OCI-LY7 (cell line): ENCODE measurements around the gene SMG6. TPM values are rescaled to one million over a fixed set of nuclear protein-coding genes. Genes with fewer than 3 reads are reported as not detected.

Source experiments
- BruUV-seq: library from RNA; stranded (reverse); fragments of 400-500 nt; replicated peaks from 2 replicates; lab custom pipeline; 2021; lab: Mats Ljungman, UMichigan
- CTCF ChIA-PET: fragments of 300-600 bp; sonication (Branson Sonifier 250); formaldehyde crosslinking; loops from one replicate; lab custom pipeline; 2022; ENCODE audit warnings: antibody characterized with exemption; ENCODE audit not compliant: unreplicated experiment; lab: Charles Lee
- POLR2A ChIA-PET: fragments of 300-600 bp; sonication (Branson Sonifier 250); formaldehyde crosslinking; loops from one replicate; lab custom pipeline; 2022; ENCODE audit warnings: antibody characterized with exemption; lab: Charles Lee
- DNase-seq: peaks from one replicate; pipeline ENCODE4 v3.0.0-alpha.2; 2015; ENCODE audit warnings: low spot score
- H2AFZ ChIP-seq: fragments of 200-600 bp; sonication (generic), shearing (Covaris generic); 2 replicates; pipeline ENCODE4 v1.6.1; 2014; ENCODE audit warnings: mild to moderate bottlenecking, antibody characterized with exemption, low read length, moderate library complexity
- H3K27ac ChIP-seq: fragments of 200-600 bp; sonication (generic); 2 replicates; pipeline ENCODE4 v1.5.1; 2014; ENCODE audit warnings: mixed run types, low read depth, mild to moderate bottlenecking, moderate library complexity, low read length, inconsistent platforms; ENCODE audit not compliant: poor library complexity, severe bottlenecking
- H3K36me3 ChIP-seq: fragments of 200-600 bp; sonication (generic); 2 replicates; pipeline ENCODE4 v1.6.1; 2014; ENCODE audit warnings: mild to moderate bottlenecking, antibody characterized with exemption, low read length, moderate library complexity, mixed read lengths; ENCODE audit not compliant: insufficient read depth
- H3K4me1 ChIP-seq: fragments of 200-600 bp; sonication (generic); 2 replicates; pipeline ENCODE4 v1.5.1; 2014; ENCODE audit warnings: mild to moderate bottlenecking, low read length; ENCODE audit not compliant: insufficient read depth, poor library complexity, severe bottlenecking
- H3K4me2 ChIP-seq: fragments of 200-600 bp; sonication (generic); 2 replicates; pipeline ENCODE4 v1.6.1; 2014; ENCODE audit warnings: mild to moderate bottlenecking, low read length
- H3K4me3 ChIP-seq: fragments of 200-600 bp; sonication (generic); 2 replicates; pipeline ENCODE4 v1.5.1; 2014; ENCODE audit warnings: mild to moderate bottlenecking, low read depth, low read length; ENCODE audit not compliant: poor library complexity, severe bottlenecking
- H3K79me2 ChIP-seq: fragments of 200-600 bp; sonication (generic); 2 replicates; pipeline ENCODE4 v1.6.1; 2016; ENCODE audit warnings: low read depth, mild to moderate bottlenecking, low read length, moderate library complexity, mixed read lengths; ENCODE audit not compliant: insufficient read depth
- H3K9me2 ChIP-seq: fragments of 200-600 bp; sonication (generic); 2 replicates; pipeline ENCODE4 v1.6.1; 2016; ENCODE audit warnings: mild to moderate bottlenecking, low read length, mixed read lengths; ENCODE audit not compliant: insufficient read depth
- H3K9me3 ChIP-seq: fragments of 200-600 bp; sonication (generic); 2 replicates; pipeline ENCODE4 v1.6.1; 2014; ENCODE audit warnings: mild to moderate bottlenecking, mixed run types, low read length, mixed read lengths
- H4K20me1 ChIP-seq: fragments of 200-600 bp; sonication (generic); 2 replicates; pipeline ENCODE4 v1.6.1; 2014; ENCODE audit warnings: mild to moderate bottlenecking, antibody characterized with exemption, low read length, moderate library complexity, mixed read lengths; ENCODE audit not compliant: insufficient read depth
- EZH2phosphoT487 ChIP-seq: fragments of 200-600 bp; sonication (generic); IDR thresholded peaks from 2 replicates; pipeline ENCODE4 v1.6.1; 2018; ENCODE audit warnings: low read depth, borderline replicate concordance, mild to moderate bottlenecking, mixed run types, antibody characterized with exemption, low read length, moderate library complexity, mixed read lengths
- intact Hi-C: fragments of 100-400 bp; cut with micrococcal nuclease; formaldehyde crosslinking; loops from one replicate; pipeline ENCODE4 v1.10.0; 2022; ENCODE audit not compliant: unreplicated experiment
- total RNA-seq, 2 experiments: library from RNA; depleted of rRNA in 1 of 2; stranded (reverse); fragments of >200 nt in 1 of 2; shearing (Covaris generic) in 1 of 2; gene quantifications; 2 replicates each; pipeline ENCODE4 v1.2.3, GENCODE V29; 2014 to 2022
- TF ChIP-seq, protein P1 (sequence below): fragments of 200-600 bp; sonication (generic); conservative IDR thresholded peaks from 2 replicates; pipeline ENCODE4 v1.5.1; 2014; ENCODE audit warnings: mild to moderate bottlenecking, antibody characterized with exemption, low read length, moderate library complexity, mixed read lengths

Gene SMG6
- total RNA-seq, 2 experiments from 2014 or later, result 12.5 to 17.8 TPM

DNA sequence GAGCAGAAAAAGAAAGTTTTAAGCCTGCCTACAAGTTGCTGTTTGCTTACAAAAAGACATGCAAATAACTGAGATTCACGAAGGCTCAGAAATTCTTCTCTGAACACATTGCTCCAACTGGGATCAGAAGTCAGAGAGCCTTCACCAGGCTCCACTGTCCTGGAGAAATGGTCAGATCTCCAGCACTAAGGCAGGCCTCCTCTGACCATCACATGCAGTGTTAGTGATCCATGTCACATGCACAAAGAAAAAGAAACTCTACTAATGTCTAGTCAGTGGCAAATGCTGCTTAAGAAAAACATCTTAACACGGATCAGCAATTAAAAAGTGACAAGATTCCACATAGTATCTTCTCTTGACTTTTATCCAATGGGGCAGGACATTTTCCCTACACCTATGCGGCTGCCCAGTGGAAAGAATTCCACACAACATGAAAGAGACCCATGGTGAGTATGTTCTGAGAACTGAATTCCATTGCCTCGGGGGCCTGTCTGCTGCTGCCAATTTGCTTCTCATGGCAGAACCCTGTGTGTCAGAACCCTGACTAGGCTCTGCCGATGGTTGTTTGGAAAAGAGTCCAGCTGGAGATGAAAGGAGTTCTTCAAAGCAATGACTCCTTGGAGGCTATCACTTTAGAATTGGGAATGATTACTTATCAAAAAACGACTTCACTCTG, 152.1 kb downstream of the SMG6 start:
- no TSS peak for BruUV-seq
- POLR2A ChIA-PET, result interaction anchor here (0.6 kb wide), 2 partner anchors 49 to 228 kb away, joined by 4 to 6 read pairs; no protein-coding TSS in a partner anchor
- TF ChIP-seq EZH2phosphoT487, result no peak
- TF ChIP-seq, protein P1, sequence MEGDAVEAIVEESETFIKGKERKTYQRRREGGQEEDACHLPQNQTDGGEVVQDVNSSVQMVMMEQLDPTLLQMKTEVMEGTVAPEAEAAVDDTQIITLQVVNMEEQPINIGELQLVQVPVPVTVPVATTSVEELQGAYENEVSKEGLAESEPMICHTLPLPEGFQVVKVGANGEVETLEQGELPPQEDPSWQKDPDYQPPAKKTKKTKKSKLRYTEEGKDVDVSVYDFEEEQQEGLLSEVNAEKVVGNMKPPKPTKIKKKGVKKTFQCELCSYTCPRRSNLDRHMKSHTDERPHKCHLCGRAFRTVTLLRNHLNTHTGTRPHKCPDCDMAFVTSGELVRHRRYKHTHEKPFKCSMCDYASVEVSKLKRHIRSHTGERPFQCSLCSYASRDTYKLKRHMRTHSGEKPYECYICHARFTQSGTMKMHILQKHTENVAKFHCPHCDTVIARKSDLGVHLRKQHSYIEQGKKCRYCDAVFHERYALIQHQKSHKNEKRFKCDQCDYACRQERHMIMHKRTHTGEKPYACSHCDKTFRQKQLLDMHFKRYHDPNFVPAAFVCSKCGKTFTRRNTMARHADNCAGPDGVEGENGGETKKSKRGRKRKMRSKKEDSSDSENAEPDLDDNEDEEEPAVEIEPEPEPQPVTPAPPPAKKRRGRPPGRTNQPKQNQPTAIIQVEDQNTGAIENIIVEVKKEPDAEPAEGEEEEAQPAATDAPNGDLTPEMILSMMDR, result no peak

DNA sequence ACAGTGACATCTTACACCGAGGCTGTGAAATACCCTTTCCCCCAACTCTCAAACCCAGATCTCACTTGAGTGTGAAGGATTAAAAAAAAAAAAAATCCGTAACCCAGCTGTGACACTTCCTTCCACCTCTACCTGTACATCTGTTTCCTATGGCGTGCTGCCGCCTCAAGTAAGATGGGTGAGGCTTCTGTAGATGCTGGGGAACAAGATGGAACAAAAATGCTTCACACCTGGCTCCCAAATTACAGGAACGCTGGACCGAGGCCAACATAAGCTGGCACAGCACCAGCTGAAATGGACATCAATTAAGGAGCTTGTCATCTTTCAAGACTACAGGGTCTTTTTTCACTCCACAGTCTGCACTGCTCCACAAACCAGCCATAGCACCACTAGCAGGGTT, 152.8 kb downstream of the SMG6 start:
- H3K27ac ChIP-seq, result no peak overlapping the region
- peaks cover 8% of the 10 kb centered on the region for H3K36me3 ChIP-seq
- H3K4me3 ChIP-seq, result no peak overlapping the region
- H3K9me3 ChIP-seq, result no peaks in the 10 kb centered on the region
- H4K20me1 ChIP-seq, result no peaks in the 10 kb centered on the region
- TF ChIP-seq, protein P1, result no peak
- TF ChIP-seq EZH2phosphoT487, result no peak
- intact Hi-C loops, result no loop called here
- H3K4me1 ChIP-seq, result no peaks in the 10 kb centered on the region
- no peak for DNase-seq
- POLR2A ChIA-PET, result interaction anchor here (0.6 kb wide), 2 partner anchors 48 to 228 kb away, joined by 4 to 6 read pairs; no protein-coding TSS in a partner anchor
- no peak overlapping the region for H2AFZ ChIP-seq
- no peaks in the 10 kb centered on the region for H3K79me2 ChIP-seq
- H3K9me2 ChIP-seq, result no peaks in the 10 kb centered on the region
- H3K4me2 ChIP-seq, result no peak overlapping the region
- no TSS peak for BruUV-seq
- CTCF ChIA-PET, result no interaction called here

More for the DNA sequence above, 152.1 kb downstream of the SMG6 start:
- H3K4me3 ChIP-seq, result no peak overlapping the region
- no peaks in the 10 kb centered on the region for H3K9me2 ChIP-seq
- no peak overlapping the region for H3K27ac ChIP-seq
- no peaks in the 10 kb centered on the region for H3K79me2 ChIP-seq
- no peak overlapping the region for H2AFZ ChIP-seq
- no peaks in the 10 kb centered on the region for H3K9me3 ChIP-seq
- intact Hi-C loops, result no loop called here
- no peaks in the 10 kb centered on the region for H3K4me1 ChIP-seq
- no peak overlapping the region for H3K4me2 ChIP-seq
- no peak for DNase-seq
- CTCF ChIA-PET, result no interaction called here
- H4K20me1 ChIP-seq, result no peaks in the 10 kb centered on the region
- peaks cover 8% of the 10 kb centered on the region for H3K36me3 ChIP-seq

DNA sequence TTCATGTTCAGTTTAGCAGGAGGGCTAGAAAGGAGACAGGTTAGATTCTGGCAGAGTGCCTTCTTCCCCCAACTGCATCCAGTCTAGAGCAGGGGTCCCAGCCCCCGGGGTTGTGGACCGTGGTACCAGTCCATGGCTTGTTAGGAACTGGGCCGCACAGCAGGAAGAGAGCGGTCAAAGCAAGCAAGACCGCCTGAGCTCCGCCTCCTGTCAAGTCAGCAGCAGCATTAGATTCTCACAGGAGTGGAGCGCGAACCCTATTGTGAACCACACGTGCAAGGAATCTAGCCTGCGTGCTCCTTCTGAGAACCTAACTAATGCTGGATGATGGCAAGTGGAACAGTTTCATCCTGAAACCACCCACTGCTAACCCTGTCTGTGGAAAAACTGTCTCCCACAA, 153.7 kb downstream of the SMG6 start:
- H2AFZ ChIP-seq, result no peak overlapping the region
- ChIA-PET CTCF (interaction anchor here (1.2 kb wide), 1 partner anchor 81 kb away, joined by 4 read pairs; no protein-coding TSS in a partner anchor), POLR2A (no interaction called here)
- BruUV-seq, result no TSS peak
- no peaks in the 10 kb centered on the region for H3K4me1 ChIP-seq
- H3K79me2 ChIP-seq, result no peaks in the 10 kb centered on the region
- no peaks in the 10 kb centered on the region for H3K9me3 ChIP-seq
- no peak overlapping the region for H3K4me2 ChIP-seq
- DNase-seq, result no peak
- intact Hi-C loops, result no loop called here
- H4K20me1 ChIP-seq, result no peaks in the 10 kb centered on the region
- no peak for TF ChIP-seq EZH2phosphoT487
- TF ChIP-seq, protein P1, result no peak
- no peak overlapping the region for H3K27ac ChIP-seq
- no peaks in the 10 kb centered on the region for H3K9me2 ChIP-seq
- H3K4me3 ChIP-seq, result no peak overlapping the region
- H3K36me3 ChIP-seq, result peaks cover 8% of the 10 kb centered on the region
